Measurements from ENCODE around the gene MAGI2.

The MAGI2 gene

DNA sequence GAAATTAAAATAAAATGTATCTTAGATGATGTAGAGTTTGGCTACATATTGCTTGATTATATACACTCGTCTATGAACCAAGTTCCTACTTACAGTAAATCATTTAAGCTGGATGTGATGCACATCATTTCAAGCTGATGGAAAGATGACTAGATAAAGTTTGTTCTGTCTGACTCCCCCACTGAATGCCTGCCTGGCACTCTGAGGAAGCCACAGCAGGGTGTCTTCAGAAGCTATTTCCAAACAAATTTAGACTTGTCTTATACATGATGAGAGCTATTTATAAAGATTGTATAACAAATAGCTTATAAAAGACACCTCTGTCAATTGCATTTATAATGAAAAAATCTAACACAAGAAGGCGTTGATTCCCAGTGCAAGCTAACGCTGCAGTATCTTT, 741.4 kb downstream of the MAGI2 start:
- Mint-ChIP-seq H3K4me1 (no peaks in the 10 kb centered on the region), H3K4me3 (no peak overlapping the region), H3K27ac (ENCODE audit: low read depth) (no peak overlapping the region), H3K36me3 (ENCODE audit: insufficient read depth) (no peaks in the 10 kb centered on the region), H3K27me3 (no peaks in the 10 kb centered on the region), H3K9me3 (peaks cover 20% of the 10 kb centered on the region)
- ATAC-seq (replicated peaks; ENCODE audit: extremely low read depth, poor library complexity, severe bottlenecking) = no peak
- DNase-seq (ENCODE audit: low spot score in 2 of 2) = no peak

GRCh38 chr7:78709658-78710057, 743.8 kb downstream of the MAGI2 start:
- ATAC-seq (replicated peaks; ENCODE audit: extremely low read depth, poor library complexity, severe bottlenecking) (no peak), DNase-seq (ENCODE audit: low spot score in 2 of 2) (no peak)
- Mint-ChIP-seq H3K9me3 (peaks cover 21% of the 10 kb centered on the region), H3K4me1 (no peaks in the 10 kb centered on the region), H3K27ac (ENCODE audit: low read depth) (no peak overlapping the region), H3K4me3 (no peak overlapping the region), H3K27me3 (no peaks in the 10 kb centered on the region), H3K36me3 (ENCODE audit: insufficient read depth) (no peaks in the 10 kb centered on the region)

GRCh38 chr7:78704504-78704903, 749.0 kb downstream of the MAGI2 start:
- H3K27ac Mint-ChIP-seq (ENCODE audit: low read depth) = no peak overlapping the region
- H3K4me3 Mint-ChIP-seq = no peak overlapping the region
- H3K36me3 Mint-ChIP-seq (ENCODE audit: insufficient read depth) = no peaks in the 10 kb centered on the region
- H3K4me1 Mint-ChIP-seq = no peaks in the 10 kb centered on the region
- no peak for ATAC-seq (replicated peaks; ENCODE audit: extremely low read depth, poor library complexity, severe bottlenecking)
- H3K27me3 Mint-ChIP-seq = no peaks in the 10 kb centered on the region
- peaks cover 22% of the 10 kb centered on the region for H3K9me3 Mint-ChIP-seq
- no peak for DNase-seq (ENCODE audit: low spot score in 2 of 2)

GRCh38 chr7:78703391-78703790, 750.1 kb downstream of the MAGI2 start:
- Mint-ChIP-seq H3K27me3 (no peaks in the 10 kb centered on the region), H3K4me3 (no peak overlapping the region), H3K4me1 (no peaks in the 10 kb centered on the region), H3K9me3 (peaks cover 20% of the 10 kb centered on the region), H3K36me3 (ENCODE audit: insufficient read depth) (no peaks in the 10 kb centered on the region), H3K27ac (ENCODE audit: low read depth) (no peak overlapping the region)
- ATAC-seq (replicated peaks; ENCODE audit: extremely low read depth, poor library complexity, severe bottlenecking) = no peak
- no peak for DNase-seq (ENCODE audit: low spot score in 2 of 2)

- H3K4me3 Mint-ChIP-seq = no peak overlapping the region
- DNase-seq (ENCODE audit: low spot score in 2 of 2) (no peak), ATAC-seq (replicated peaks; ENCODE audit: extremely low read depth, poor library complexity, severe bottlenecking) (no peak)
- peaks cover 21% of the 10 kb centered on the region for H3K9me3 Mint-ChIP-seq
- no peak overlapping the region for H3K27ac Mint-ChIP-seq (ENCODE audit: low read depth)
- H3K36me3 Mint-ChIP-seq (ENCODE audit: insufficient read depth) = no peaks in the 10 kb centered on the region
- no peaks in the 10 kb centered on the region for H3K4me1 Mint-ChIP-seq
- no peaks in the 10 kb centered on the region for H3K27me3 Mint-ChIP-seq
These were observed 750.7 kb downstream of the MAGI2 start for GRCh38 chr7:78702770-78703169.

DNA sequence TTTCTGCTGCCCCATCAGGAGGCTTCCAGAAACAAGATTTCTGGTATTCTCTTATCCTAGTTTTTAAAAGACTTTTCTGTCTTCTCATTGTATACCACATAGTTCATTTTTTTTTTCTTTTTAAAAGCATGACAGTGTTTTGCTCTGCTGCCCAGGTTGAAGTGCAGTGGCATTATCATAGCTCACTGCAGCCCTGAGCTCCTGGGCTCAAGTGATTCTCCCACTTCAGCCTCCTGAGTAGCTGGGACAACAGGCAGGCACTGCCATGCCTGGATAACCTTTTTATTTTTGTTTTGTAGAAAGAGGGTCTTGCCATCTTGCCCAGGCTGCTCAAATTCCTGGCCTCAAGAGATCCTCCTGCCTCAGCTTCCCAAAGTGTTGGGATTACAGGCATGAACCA, 757.6 kb downstream of the MAGI2 start:
- no peaks in the 10 kb centered on the region for H3K27me3 Mint-ChIP-seq
- no peak overlapping the region for H3K27ac Mint-ChIP-seq (ENCODE audit: low read depth)
- H3K4me3 Mint-ChIP-seq = no peak overlapping the region
- no peaks in the 10 kb centered on the region for H3K4me1 Mint-ChIP-seq
- peaks cover 8% of the 10 kb centered on the region for H3K9me3 Mint-ChIP-seq
- no peak for ATAC-seq (replicated peaks; ENCODE audit: extremely low read depth, poor library complexity, severe bottlenecking)
- H3K36me3 Mint-ChIP-seq (ENCODE audit: insufficient read depth) = no peaks in the 10 kb centered on the region
- DNase-seq (ENCODE audit: low spot score in 2 of 2) = no peak

- Mint-ChIP-seq H3K4me1 (no peaks in the 10 kb centered on the region), H3K27ac (ENCODE audit: low read depth) (no peak overlapping the region), H3K4me3 (no peak overlapping the region), H3K36me3 (ENCODE audit: insufficient read depth) (peaks cover 3% of the 10 kb centered on the region), H3K9me3 (peaks cover 5% of the 10 kb centered on the region), H3K27me3 (no peaks in the 10 kb centered on the region)
- DNase-seq (ENCODE audit: low spot score in 2 of 2) (no peak), ATAC-seq (replicated peaks; ENCODE audit: extremely low read depth, poor library complexity, severe bottlenecking) (no peak)
These were observed 761.9 kb downstream of the MAGI2 start for GRCh38 chr7:78691584-78691983.

DNA sequence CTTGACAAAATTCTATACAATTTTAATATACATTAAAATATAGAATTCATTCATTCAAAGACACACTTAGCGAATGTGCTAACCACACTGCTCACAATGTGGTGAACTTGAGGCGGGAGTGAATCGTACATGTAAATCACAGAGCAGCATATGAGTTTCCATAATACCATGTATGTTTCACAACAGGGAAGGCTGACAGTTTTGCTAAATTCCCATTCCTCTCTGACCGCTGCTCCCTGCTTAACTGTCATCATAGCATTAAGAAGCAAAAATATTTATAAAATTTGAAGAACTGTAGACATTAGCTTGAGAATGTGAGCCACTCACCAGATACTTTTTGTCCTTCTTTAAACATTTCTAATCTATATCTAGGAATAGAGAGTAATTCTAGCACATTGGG, 763.3 kb downstream of the MAGI2 start:
- Mint-ChIP-seq H3K36me3 (ENCODE audit: insufficient read depth) (peaks cover 3% of the 10 kb centered on the region), H3K9me3 (peaks cover 5% of the 10 kb centered on the region), H3K27ac (ENCODE audit: low read depth) (no peak overlapping the region), H3K27me3 (no peaks in the 10 kb centered on the region), H3K4me3 (no peak overlapping the region), H3K4me1 (no peaks in the 10 kb centered on the region)
- ATAC-seq (replicated peaks; ENCODE audit: extremely low read depth, poor library complexity, severe bottlenecking) (no peak), DNase-seq (ENCODE audit: low spot score in 2 of 2) (no peak)

DNA sequence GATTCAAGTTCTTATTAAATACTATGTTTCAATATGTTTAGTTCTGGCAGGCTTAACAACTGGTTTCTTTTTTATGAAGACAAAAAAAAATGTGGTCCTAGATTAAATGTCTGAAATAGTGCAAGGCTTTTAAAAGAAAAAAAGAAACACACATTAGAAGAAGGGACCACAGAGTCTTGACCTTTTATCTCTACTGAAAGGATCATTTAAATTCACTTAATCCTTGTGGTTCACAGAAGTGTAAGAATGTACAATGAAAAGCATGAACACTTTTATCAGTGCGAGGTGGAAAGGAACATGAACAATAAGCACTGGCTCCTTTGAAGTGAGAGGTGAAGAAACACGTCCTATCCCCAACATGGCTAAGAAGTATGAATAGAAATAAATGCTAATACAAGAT, 765.1 kb downstream of the MAGI2 start:
- no peak overlapping the region for H3K4me3 Mint-ChIP-seq
- H3K27me3 Mint-ChIP-seq = no peaks in the 10 kb centered on the region
- ATAC-seq (replicated peaks; ENCODE audit: extremely low read depth, poor library complexity, severe bottlenecking) (no peak), DNase-seq (ENCODE audit: low spot score in 2 of 2) (no peak)
- no peaks in the 10 kb centered on the region for H3K4me1 Mint-ChIP-seq
- H3K9me3 Mint-ChIP-seq = peaks cover 5% of the 10 kb centered on the region
- peaks cover 3% of the 10 kb centered on the region for H3K36me3 Mint-ChIP-seq (ENCODE audit: insufficient read depth)
- no peak overlapping the region for H3K27ac Mint-ChIP-seq (ENCODE audit: low read depth)

GRCh38 chr7:78686189-78686588, 767.3 kb downstream of the MAGI2 start:
- Mint-ChIP-seq H3K9me3 (peaks cover 11% of the 10 kb centered on the region), H3K36me3 (ENCODE audit: insufficient read depth) (peaks cover 3% of the 10 kb centered on the region), H3K4me1 (no peaks in the 10 kb centered on the region), H3K27ac (ENCODE audit: low read depth) (no peak overlapping the region), H3K4me3 (no peak overlapping the region), H3K27me3 (no peaks in the 10 kb centered on the region)
- DNase-seq (ENCODE audit: low spot score in 2 of 2) (no peak), ATAC-seq (replicated peaks; ENCODE audit: extremely low read depth, poor library complexity, severe bottlenecking) (no peak)

DNA sequence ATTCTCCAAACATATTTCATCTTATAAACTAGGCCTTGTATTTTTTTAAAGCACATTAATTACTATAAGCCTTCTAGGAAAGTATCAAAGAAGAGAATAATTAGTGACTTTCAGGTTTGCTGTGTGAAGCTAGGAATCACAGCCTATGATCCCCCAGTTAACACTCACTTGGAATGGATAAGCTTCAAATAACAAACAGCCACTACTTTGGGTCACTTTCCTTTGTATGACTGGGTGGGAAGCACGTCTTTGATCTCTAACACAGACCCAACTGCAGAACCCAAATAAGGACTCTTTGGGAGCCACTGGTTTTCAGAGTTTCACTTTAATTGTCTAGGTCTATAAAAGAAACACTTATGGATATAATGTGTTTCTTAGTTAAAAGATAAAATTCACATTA, 769.3 kb downstream of the MAGI2 start:
- peaks cover 3% of the 10 kb centered on the region for H3K36me3 Mint-ChIP-seq (ENCODE audit: insufficient read depth)
- no peak overlapping the region for H3K27ac Mint-ChIP-seq (ENCODE audit: low read depth)
- ATAC-seq (replicated peaks; ENCODE audit: extremely low read depth, poor library complexity, severe bottlenecking) = no peak
- H3K27me3 Mint-ChIP-seq = no peaks in the 10 kb centered on the region
- H3K9me3 Mint-ChIP-seq = peaks cover 6% of the 10 kb centered on the region
- no peak for DNase-seq (ENCODE audit: low spot score in 2 of 2)
- no peak overlapping the region for H3K4me3 Mint-ChIP-seq
- no peaks in the 10 kb centered on the region for H3K4me1 Mint-ChIP-seq

GRCh38 chr7:78683566-78683965, 769.9 kb downstream of the MAGI2 start:
- ATAC-seq (replicated peaks; ENCODE audit: extremely low read depth, poor library complexity, severe bottlenecking) (no peak), DNase-seq (ENCODE audit: low spot score in 2 of 2) (no peak)
- H3K4me3 Mint-ChIP-seq = no peak overlapping the region
- H3K4me1 Mint-ChIP-seq = no peaks in the 10 kb centered on the region
- peaks cover 3% of the 10 kb centered on the region for H3K36me3 Mint-ChIP-seq (ENCODE audit: insufficient read depth)
- no peaks in the 10 kb centered on the region for H3K27me3 Mint-ChIP-seq
- no peak overlapping the region for H3K27ac Mint-ChIP-seq (ENCODE audit: low read depth)
- H3K9me3 Mint-ChIP-seq = peaks cover 13% of the 10 kb centered on the region

GRCh38 chr7:78679112-78679876, 774.2 kb downstream of the MAGI2 start:
- Mint-ChIP-seq H3K27ac (ENCODE audit: low read depth) (no peak overlapping the region), H3K4me1 (no peaks in the 10 kb centered on the region), H3K4me3 (no peak overlapping the region), H3K36me3 (ENCODE audit: insufficient read depth) (no peaks in the 10 kb centered on the region), H3K27me3 (no peaks in the 10 kb centered on the region), H3K9me3 (peaks cover 22% of the 10 kb centered on the region)
- DNase-seq (ENCODE audit: low spot score in 2 of 2) (no peak), ATAC-seq (replicated peaks; ENCODE audit: extremely low read depth, poor library complexity, severe bottlenecking) (no peak)

All from central memory CD8-positive, alpha-beta T cell (primary cell).